RWPE1 (cell line): ENCODE measurements around the gene PSMD9.
"Not testable (repeated sequence)": the region's sequence is repeated elsewhere in the genome, so short reads cannot be mapped to it uniquely, and the experiment has no call there.

Experiments used
- CTCF ChIA-PET: fragments of 350-600 bp; sonication (Branson Sonifier 250); formaldehyde crosslinking; extraction: SDS; loops from one replicate; lab custom pipeline; 2021; lab: Yijun Ruan, JAX
- POLR2A ChIA-PET: fragments of 400-600 bp; formaldehyde crosslinking; extraction: SDS; loops from one replicate; lab custom pipeline; 2020; ENCODE audit warnings: antibody characterized with exemption; ENCODE audit not compliant: low non-redundant PET; lab: Yijun Ruan, JAX
- DNase-seq: peaks from one replicate; pipeline ENCODE4 v3.0.0; 2012; ENCODE audit warnings: low spot score
- H3K27ac ChIP-seq: fragments of 450-650 bp; 2 replicates; pipeline ENCODE4 v1.5.1; 2017
- TF ChIP-seq, protein P1 (sequence below): fragments of 450-650 bp; conservative IDR thresholded peaks from 2 replicates; pipeline ENCODE4 v1.5.1; 2017; ENCODE audit warnings: low read depth, mild to moderate bottlenecking

The PSMD9 gene

DNA sequence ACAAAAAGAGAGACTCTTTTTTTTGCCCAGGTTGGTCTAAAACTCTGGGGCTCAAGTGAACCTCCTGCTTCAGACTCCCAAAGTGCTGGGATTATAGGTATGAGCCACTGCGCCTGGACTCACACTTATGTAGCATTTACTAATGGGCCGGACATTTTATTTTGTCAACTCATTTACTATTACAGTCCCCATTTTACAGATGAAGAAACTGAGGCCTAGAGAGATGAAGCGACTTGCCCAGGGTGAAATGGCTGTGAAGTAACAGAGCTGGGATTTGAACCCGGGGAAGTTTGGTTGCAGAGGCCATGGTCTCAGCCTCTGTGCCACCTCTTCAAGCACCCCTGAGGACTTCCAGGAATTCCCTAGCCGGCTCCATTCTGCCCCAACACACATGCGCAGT is 39.4 kb upstream of the PSMD9 start:
- ChIA-PET POLR2A (no interaction called here), CTCF (no interaction called here)
- no peak for DNase-seq
- TF ChIP-seq, protein P1, sequence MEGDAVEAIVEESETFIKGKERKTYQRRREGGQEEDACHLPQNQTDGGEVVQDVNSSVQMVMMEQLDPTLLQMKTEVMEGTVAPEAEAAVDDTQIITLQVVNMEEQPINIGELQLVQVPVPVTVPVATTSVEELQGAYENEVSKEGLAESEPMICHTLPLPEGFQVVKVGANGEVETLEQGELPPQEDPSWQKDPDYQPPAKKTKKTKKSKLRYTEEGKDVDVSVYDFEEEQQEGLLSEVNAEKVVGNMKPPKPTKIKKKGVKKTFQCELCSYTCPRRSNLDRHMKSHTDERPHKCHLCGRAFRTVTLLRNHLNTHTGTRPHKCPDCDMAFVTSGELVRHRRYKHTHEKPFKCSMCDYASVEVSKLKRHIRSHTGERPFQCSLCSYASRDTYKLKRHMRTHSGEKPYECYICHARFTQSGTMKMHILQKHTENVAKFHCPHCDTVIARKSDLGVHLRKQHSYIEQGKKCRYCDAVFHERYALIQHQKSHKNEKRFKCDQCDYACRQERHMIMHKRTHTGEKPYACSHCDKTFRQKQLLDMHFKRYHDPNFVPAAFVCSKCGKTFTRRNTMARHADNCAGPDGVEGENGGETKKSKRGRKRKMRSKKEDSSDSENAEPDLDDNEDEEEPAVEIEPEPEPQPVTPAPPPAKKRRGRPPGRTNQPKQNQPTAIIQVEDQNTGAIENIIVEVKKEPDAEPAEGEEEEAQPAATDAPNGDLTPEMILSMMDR, result no peak
- H3K27ac ChIP-seq, result no peak overlapping the region

DNA sequence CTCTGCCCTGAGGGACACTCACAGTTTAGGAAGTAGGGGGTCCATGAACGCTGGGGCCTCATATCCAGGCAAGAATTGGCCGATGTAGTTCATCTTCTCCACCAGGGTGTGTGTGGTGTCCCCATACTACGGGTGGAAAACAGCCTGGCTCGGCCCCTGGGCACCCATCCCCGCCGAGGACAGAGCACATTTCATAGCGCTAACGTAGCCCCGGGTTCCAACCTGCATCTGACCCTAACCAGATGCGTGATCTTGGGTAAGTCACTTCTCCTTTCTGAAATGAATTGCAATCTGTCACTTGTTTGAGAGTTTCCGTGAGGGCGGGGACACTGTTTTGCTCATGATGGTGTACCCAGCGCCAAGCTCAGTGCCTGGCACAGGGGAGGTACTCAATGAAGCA is 38.9 kb upstream of the PSMD9 start:
- no peak for DNase-seq
- ChIA-PET POLR2A (no interaction called here), CTCF (no interaction called here)
- no peak overlapping the region for H3K27ac ChIP-seq
- TF ChIP-seq, protein P1, result no peak

GRCh38 chr12:121852392-121852791 is 36.2 kb upstream of the PSMD9 start:
- not testable (repeated sequence) for H3K27ac ChIP-seq, DNase-seq
- ChIA-PET CTCF (interaction anchor here (0.5 kb wide), 1 partner anchor 36 kb away, joined by 3 read pairs; no protein-coding TSS in a partner anchor), POLR2A (interaction anchor here (0.6 to 0.7 kb wide), 2 partner anchors 48 to 160 kb away, joined by 3 to 8 read pairs; no protein-coding TSS in a partner anchor)

DNA sequence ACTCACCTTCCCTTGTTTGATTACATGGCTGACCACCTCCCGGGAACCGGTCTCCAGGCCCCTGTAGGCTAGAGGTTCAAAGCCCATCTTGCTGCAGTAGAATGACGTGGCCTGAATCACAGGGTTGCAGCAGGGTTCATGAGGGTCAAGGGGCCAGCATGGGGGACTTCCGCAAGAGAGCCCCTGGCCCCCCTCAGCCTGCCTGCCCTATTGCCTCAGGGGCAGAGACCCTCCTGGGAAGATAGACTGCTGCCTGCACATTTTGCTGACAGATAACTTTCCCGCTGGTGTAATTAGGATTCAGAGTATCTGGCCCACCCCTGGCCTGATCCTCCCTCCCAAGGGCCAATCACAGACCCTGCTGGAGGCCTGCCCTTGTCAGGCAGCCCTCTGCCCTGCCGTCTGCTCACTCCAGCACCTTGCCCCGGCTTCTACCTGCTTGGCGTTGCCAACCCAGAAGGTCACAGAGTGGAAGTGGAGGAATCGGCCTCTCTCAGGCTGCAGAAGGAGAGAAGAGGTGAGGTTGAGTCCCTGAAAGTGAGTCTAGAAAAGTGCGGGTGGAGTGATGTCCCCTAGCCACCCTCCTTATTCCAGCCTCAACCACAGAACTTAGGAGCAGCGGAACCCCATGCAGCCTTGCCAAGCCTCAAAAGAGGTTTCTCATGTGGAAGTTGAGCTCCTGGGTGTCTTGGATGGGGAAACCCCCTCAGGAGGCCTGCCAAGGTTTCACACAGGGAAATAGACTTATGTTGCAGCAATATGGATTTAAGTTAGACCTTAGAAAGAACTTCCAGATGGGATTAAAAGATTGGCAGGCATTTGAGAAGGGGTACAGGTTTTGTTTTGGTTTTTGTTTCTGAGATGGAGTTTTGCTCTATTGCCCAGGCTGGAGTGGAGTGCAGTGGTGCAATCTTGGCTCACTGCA is 31.0 kb upstream of the PSMD9 start:
- no peak for DNase-seq
- CTCF ChIA-PET, result interaction anchor here (0.6 kb wide), 1 partner anchor 359 kb away, joined by 3 read pairs; no protein-coding TSS in a partner anchor

DNA sequence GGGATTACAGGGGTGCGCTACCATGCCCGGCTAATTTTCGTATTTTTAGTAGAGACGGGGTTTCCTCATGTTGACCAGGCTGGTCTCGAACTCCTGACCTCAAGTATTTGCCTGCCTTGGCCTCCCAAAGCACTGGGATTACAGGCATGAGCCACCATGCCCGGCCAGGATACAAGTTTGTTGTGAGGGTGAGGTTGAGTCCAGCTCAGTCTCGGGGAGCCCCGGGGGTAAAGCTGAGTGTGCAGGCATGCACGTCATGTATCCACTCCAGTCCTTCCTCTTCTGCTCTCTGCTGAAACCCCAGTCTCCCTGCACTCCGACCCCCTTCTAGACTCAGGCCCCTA is 30.3 kb upstream of the PSMD9 start:
- ChIA-PET CTCF (no interaction called here), POLR2A (no interaction called here)
- no peak for DNase-seq

More for the DNA sequence above, 31.0 kb upstream of the PSMD9 start:
- TF ChIP-seq, protein P1, result no peak
- POLR2A ChIA-PET, result no interaction called here
- no peak overlapping the region for H3K27ac ChIP-seq

DNA sequence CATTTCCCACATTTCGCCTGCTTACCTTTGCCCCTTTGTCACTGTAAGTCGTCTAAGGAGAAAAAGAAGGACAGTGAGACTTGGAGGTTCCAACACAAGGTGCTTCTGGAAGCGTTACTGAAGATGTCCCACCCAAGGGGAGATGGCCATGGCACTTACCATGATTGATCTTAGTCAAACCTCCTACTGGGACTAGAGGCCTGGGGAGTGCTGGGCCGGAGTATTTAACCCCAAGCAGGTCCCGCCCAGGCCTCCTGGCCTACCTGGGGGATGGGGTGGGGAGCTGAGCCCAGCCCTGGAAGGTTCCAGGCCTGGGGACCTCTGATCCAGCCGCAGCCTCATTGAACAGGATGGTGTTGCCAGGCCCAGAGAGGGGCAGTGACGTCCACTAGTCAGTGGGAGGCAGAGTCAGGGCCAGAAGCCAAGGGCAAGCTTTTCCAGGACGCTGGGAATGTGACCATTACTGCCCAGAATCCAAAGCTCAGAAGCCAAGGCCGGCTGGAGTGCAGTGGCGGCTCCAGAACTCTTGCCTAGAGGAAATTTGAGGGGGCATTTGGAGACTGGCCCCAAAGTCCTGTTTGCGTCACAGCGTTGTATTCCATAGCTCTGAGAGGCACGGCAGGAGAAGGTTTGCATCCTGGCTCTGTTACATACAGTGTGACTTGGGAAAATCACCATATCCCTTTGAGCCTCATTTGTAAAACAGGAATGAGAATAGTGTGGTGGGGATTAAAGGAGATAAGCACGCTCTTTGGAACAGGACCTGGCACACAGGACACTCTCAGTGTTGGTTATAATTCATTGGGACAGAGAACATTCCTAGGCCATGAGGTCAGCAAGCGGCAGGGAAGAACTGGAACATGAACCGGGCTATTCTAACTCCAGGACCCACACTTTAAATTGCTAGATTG is 29.7 kb upstream of the PSMD9 start, which contains the start of gene HPD:
Gene HPD, minus strand, starts transcription at position 198 of the 911 bp plus-strand sequence. Its CDS starts 36 bp downstream, at position 162.
- ChIA-PET CTCF (no interaction called here), POLR2A (no interaction called here)
- peak within 1 kb of the TSS; percentile 79 for H3K27ac ChIP-seq
- TF ChIP-seq, protein P1, result no peak
- peak; percentile 77 for DNase-seq

More for the DNA sequence above, 30.3 kb upstream of the PSMD9 start:
- TF ChIP-seq, protein P1, result no peak
- H3K27ac ChIP-seq, result peak overlapping the region; percentile 79
